CD4-positive, CD25-positive, alpha-beta regulatory T cell (primary cell): Measurements from ENCODE around the gene KCNC4. TPM values are rescaled to one million over a fixed set of nuclear protein-coding genes. Genes with fewer than 3 reads are reported as not detected.

Experiments used
- ATAC-seq, 2 donors: fragments of 150-1000 bp; cut with Tn5 transposase; one replicate each; pipeline ENCODE4 v1.10.0; 2021; ENCODE audit warnings: low read depth in 2 of 2, moderate number of reproducible peaks in 2 of 2, moderate library complexity in 1 of 2
- DNase-seq, 3 donors: peaks; one replicate each; pipeline versions ENCODE4 v3.0.0 to v3.0.0-alpha.2; 2012 to 2022; ENCODE audit warnings: mixed read lengths in 1 of 3
- H3K27ac ChIP-seq: one replicate; pipeline ENCODE4 v1.7.0; 2013; ENCODE audit warnings: mild to moderate bottlenecking, low read length; ENCODE audit not compliant: insufficient read depth, poor library complexity, severe bottlenecking
- H3K27me3 ChIP-seq: one replicate; pipeline ENCODE4 v1.7.0; 2013; ENCODE audit warnings: low read length; ENCODE audit not compliant: control insufficient read depth, insufficient read depth
- H3K36me3 ChIP-seq: one replicate; pipeline ENCODE4 v1.7.0; 2013; ENCODE audit warnings: mild to moderate bottlenecking, low read length, moderate library complexity; ENCODE audit not compliant: control insufficient read depth, insufficient read depth
- H3K4me1 ChIP-seq: 2 replicates; pipeline ENCODE4 v1.7.0; 2013; ENCODE audit warnings: mild to moderate bottlenecking, low read length; ENCODE audit not compliant: insufficient read depth, control insufficient read depth, poor library complexity, severe bottlenecking
- H3K4me3 ChIP-seq: one replicate; pipeline ENCODE4 v1.7.0; 2013; ENCODE audit warnings: low read depth, mild to moderate bottlenecking, low read length, moderate library complexity
- H3K9me3 ChIP-seq, 2 experiments: 1 replicate in 1 of 2; 2 replicates in 1 of 2; pipeline ENCODE4 v1.7.0; 2013; ENCODE audit warnings: low read length in 2 of 2, mild to moderate bottlenecking in 1 of 2, moderate library complexity in 1 of 2; ENCODE audit not compliant: control insufficient read depth in 2 of 2
- H3K27ac Mint-ChIP-seq, 3 donors: one replicate each; pipeline ENCODE4 v1.8.0; 2020 to 2022; ENCODE audit warnings: mild to moderate bottlenecking in 3 of 3, mixed read lengths in 3 of 3, moderate library complexity in 2 of 3
- H3K27me3 Mint-ChIP-seq: one replicate; pipeline ENCODE4 v1.8.0; 2022; ENCODE audit warnings: mild to moderate bottlenecking, mixed read lengths
- H3K36me3 Mint-ChIP-seq: one replicate; pipeline ENCODE4 v1.8.0; 2020; ENCODE audit warnings: mixed read lengths
- H3K4me1 Mint-ChIP-seq, 4 donors: one replicate each; pipeline ENCODE4 v1.8.0; 2020 to 2022; ENCODE audit warnings: mixed read lengths in 4 of 4, mild to moderate bottlenecking in 1 of 4
- H3K4me3 Mint-ChIP-seq, 4 donors: one replicate each; pipeline ENCODE4 v1.8.0; 2020 to 2022; ENCODE audit warnings: mild to moderate bottlenecking in 4 of 4, mixed read lengths in 4 of 4, moderate library complexity in 3 of 4
- H3K9me3 Mint-ChIP-seq, 7 donors: one replicate each; pipeline ENCODE4 v1.8.0; 2020 to 2022; ENCODE audit warnings: mixed read lengths in 7 of 7, mild to moderate bottlenecking in 3 of 7, moderate library complexity in 2 of 7
- polyA plus RNA-seq, 4 donors: library from polyadenylated mRNA; unstranded; fragments of 300-500 nt; fragmentation: Illumina TruSeq; gene quantifications; one replicate each; pipeline ENCODE4 v1.2.3, GENCODE V29; 2021
- total RNA-seq: library from RNA; stranded (reverse); gene quantifications from one replicate; pipeline ENCODE4 v1.2.3, GENCODE V29; 2022

The KCNC4 gene
- total and polyA plus RNA-seq, 5 donors from 2014 or later, result 0.68 to 16.4 (median 1.3) TPM

- ATAC-seq (no peak), DNase-seq (no peak)
- Histone ChIP-seq H3K4me3 (no peak overlapping the region), H3K36me3 (peaks cover 2% of the 10 kb centered on the region), H3K4me1 (no peaks in the 10 kb centered on the region), H3K27me3 (no peaks in the 10 kb centered on the region), H3K27ac (no peak overlapping the region), H3K9me3 (no peaks in the 10 kb centered on the region)
- Mint-ChIP-seq H3K27ac (no peak overlapping the region), H3K9me3 (no peaks in the 10 kb centered on the region), H3K4me3 (no peak overlapping the region), H3K36me3 (peaks cover 19% of the 10 kb centered on the region), H3K27me3 (peaks cover 4% of the 10 kb centered on the region), H3K4me1 (peaks cover 0 to 2% (median 0%) of the 10 kb centered on the region in 4 donors)
Measured at GRCh38 chr1:110229348-110230001, 19.4 kb downstream of the KCNC4 start.

- no peak overlapping the region for H3K27ac Mint-ChIP-seq
- no peak overlapping the region for H3K4me3 Mint-ChIP-seq
- Histone ChIP-seq H3K4me3 (no peak overlapping the region), H3K36me3 (peaks cover 2% of the 10 kb centered on the region), H3K9me3 (no peaks in the 10 kb centered on the region), H3K4me1 (no peaks in the 10 kb centered on the region), H3K27ac (no peak overlapping the region), H3K27me3 (no peaks in the 10 kb centered on the region)
- H3K9me3 Mint-ChIP-seq, result no peaks in the 10 kb centered on the region
- H3K27me3 Mint-ChIP-seq, result peaks cover 4% of the 10 kb centered on the region
- DNase-seq, result no peak
- peaks cover 0 to 2% (median 0%) of the 10 kb centered on the region in 4 donors for H3K4me1 Mint-ChIP-seq
- no peak for ATAC-seq
- H3K36me3 Mint-ChIP-seq, result peaks cover 19% of the 10 kb centered on the region
Measured at GRCh38 chr1:110230381-110231199, 20.5 kb downstream of the KCNC4 start.

DNA sequence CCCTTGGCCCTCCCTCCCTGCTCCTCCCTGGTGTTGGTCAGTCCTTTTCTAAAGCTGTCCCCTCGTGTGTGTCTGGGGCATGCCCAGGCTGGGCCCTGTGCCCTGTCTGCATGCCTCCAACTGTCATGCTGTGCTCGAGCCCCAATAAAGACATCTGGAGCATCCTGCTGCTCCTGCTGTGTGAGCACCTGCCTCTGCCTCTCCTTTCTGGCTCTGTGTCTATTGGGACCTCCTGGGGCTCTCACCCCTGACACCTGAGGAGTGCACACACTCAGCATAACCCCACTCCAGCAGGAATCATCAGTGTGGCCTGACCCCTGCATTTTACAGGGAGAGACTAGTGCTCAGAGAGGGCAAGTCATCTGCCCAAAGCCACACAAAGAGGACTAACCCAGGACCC, 23.7 kb downstream of the KCNC4 start:
- DNase-seq (no peak), ATAC-seq (no peak)
- Histone ChIP-seq H3K36me3 (no peaks in the 10 kb centered on the region), H3K4me3 (no peak overlapping the region), H3K27me3 (no peaks in the 10 kb centered on the region), H3K4me1 (no peaks in the 10 kb centered on the region), H3K27ac (no peak overlapping the region), H3K9me3 (no peaks in the 10 kb centered on the region)
- Mint-ChIP-seq H3K9me3 (no peaks in the 10 kb centered on the region), H3K27ac (no peak overlapping the region), H3K4me1 (peaks cover 0 to 4% (median 2%) of the 10 kb centered on the region in 4 donors), H3K4me3 (no peak overlapping the region), H3K36me3 (peaks cover 14% of the 10 kb centered on the region), H3K27me3 (no peaks in the 10 kb centered on the region)

DNA sequence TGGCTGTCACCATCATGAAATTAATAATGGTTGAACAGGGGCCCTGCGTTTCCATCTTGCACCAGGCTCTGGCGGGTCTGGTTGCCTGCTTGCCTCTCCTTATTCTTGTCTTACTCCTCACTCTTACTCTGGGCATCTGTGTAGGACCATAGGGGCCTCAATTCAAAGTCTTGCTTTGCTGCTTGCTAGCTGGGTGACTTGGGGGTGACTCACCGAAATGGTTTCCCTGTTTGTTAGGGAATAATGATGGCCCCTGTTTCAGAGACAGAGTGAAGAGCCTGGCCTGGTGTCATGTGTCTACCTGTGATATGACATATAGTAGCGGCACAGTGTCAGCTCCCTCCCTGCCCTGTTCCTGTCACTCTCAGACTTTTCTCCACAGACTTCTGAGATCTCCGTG, 24.6 kb downstream of the KCNC4 start:
- Mint-ChIP-seq H3K27me3 (no peaks in the 10 kb centered on the region), H3K27ac (no peak overlapping the region)
- no peak for ATAC-seq

GRCh38 chr1:110235181-110235833, 25.2 kb downstream of the KCNC4 start:
- ATAC-seq (no peak), DNase-seq (no peak)
- H3K4me1 Mint-ChIP-seq, result peaks cover 0 to 4% (median 2%) of the 10 kb centered on the region in 4 donors
- no peak overlapping the region for H3K27ac ChIP-seq
- peaks cover 0 to 1% (median 0%) of the 10 kb centered on the region in 7 donors for H3K9me3 Mint-ChIP-seq
- no peaks in the 10 kb centered on the region for H3K36me3 ChIP-seq
- H3K27ac Mint-ChIP-seq, result no peak overlapping the region
- H3K36me3 Mint-ChIP-seq, result peaks cover 11% of the 10 kb centered on the region
- H3K4me1 ChIP-seq, result no peaks in the 10 kb centered on the region
- no peaks in the 10 kb centered on the region for H3K27me3 ChIP-seq
- no peak overlapping the region for H3K4me3 Mint-ChIP-seq
- no peaks in the 10 kb centered on the region for H3K9me3 ChIP-seq
- no peaks in the 10 kb centered on the region for H3K27me3 Mint-ChIP-seq
- no peak overlapping the region for H3K4me3 ChIP-seq

More for the DNA sequence above, 24.6 kb downstream of the KCNC4 start:
- DNase-seq, result no peak
- peaks cover 0 to 4% (median 2%) of the 10 kb centered on the region in 4 donors for H3K4me1 Mint-ChIP-seq
- H3K4me1 ChIP-seq, result no peaks in the 10 kb centered on the region
- no peak overlapping the region for H3K4me3 ChIP-seq
- H3K9me3 ChIP-seq, result no peaks in the 10 kb centered on the region
- H3K36me3 Mint-ChIP-seq, result peaks cover 13% of the 10 kb centered on the region
- no peaks in the 10 kb centered on the region for H3K36me3 ChIP-seq
- H3K4me3 Mint-ChIP-seq, result no peak overlapping the region
- H3K27ac ChIP-seq, result no peak overlapping the region
- H3K27me3 ChIP-seq, result no peaks in the 10 kb centered on the region
- peaks cover 0 to 1% (median 0%) of the 10 kb centered on the region in 7 donors for H3K9me3 Mint-ChIP-seq

DNA sequence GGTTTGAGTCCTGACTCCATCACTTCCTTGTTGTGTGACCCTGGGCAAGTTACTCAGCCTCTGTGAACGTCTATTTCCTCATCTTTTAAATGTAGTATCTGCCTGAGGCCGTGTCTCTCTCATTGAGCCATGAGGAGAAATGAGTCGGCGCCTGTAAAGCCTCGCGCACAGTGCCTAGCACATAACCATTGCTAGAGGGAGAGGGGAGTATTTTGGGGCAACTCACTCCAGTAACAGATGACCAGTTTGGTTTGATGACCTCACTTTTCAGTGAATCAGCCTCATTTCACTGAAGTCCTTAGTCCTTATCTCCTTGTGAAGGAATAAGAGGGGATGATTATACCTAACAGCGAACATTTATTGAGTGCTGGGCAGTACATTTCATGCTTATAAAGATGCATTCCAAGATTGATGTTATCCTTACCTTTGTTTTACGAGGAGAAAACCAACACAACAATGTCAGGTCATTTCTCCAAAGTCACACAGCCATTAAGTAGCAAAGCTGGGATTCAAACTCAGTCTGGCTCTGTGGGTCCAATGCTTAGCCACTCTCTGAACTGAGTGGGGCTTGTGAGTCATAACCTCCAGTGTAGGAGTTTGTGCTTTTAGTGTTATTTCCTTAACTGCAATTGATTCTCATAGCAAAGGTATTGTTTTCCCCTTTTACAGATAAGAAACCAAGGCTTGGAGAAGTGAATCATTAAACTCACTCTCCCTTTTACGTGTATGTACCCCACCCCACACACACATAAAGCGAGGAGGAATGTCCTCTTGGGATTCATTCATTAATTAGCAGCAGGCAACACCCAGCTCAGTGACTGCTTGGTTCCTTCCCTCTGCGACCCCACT, 25.9 kb downstream of the KCNC4 start:
- Histone ChIP-seq H3K27me3 (no peaks in the 10 kb centered on the region), H3K9me3 (no peaks in the 10 kb centered on the region), H3K4me3 (no peak overlapping the region), H3K27ac (no peak overlapping the region), H3K36me3 (no peaks in the 10 kb centered on the region), H3K4me1 (no peaks in the 10 kb centered on the region)
- ATAC-seq, result peak in 1 of 2 donors; percentile 30
- H3K27me3 Mint-ChIP-seq, result no peaks in the 10 kb centered on the region
- H3K27ac Mint-ChIP-seq, result peak overlapping the region in 2 of 3 donors; percentile 33 to 84
- peak in 1 of 3 donors; percentile 13 for DNase-seq
- H3K9me3 Mint-ChIP-seq, result peaks cover 0 to 1% (median 0%) of the 10 kb centered on the region in 7 donors
- peaks cover 11% of the 10 kb centered on the region for H3K36me3 Mint-ChIP-seq
- peaks cover 0 to 4% (median 2%) of the 10 kb centered on the region in 4 donors for H3K4me1 Mint-ChIP-seq
- H3K4me3 Mint-ChIP-seq, result no peak overlapping the region
